ENCODE results near the gene PTPRH. TPM values are rescaled to one million over a fixed set of nuclear protein-coding genes. Genes with fewer than 3 reads are reported as not detected.
"Not testable (repeated sequence)": the region's sequence is repeated elsewhere in the genome, so short reads cannot be mapped to it uniquely, and the experiment has no call there.

Gene PTPRH
- total RNA-seq, 2 donors from 2014 or later: 1.3 to 7.8 TPM

DNA sequence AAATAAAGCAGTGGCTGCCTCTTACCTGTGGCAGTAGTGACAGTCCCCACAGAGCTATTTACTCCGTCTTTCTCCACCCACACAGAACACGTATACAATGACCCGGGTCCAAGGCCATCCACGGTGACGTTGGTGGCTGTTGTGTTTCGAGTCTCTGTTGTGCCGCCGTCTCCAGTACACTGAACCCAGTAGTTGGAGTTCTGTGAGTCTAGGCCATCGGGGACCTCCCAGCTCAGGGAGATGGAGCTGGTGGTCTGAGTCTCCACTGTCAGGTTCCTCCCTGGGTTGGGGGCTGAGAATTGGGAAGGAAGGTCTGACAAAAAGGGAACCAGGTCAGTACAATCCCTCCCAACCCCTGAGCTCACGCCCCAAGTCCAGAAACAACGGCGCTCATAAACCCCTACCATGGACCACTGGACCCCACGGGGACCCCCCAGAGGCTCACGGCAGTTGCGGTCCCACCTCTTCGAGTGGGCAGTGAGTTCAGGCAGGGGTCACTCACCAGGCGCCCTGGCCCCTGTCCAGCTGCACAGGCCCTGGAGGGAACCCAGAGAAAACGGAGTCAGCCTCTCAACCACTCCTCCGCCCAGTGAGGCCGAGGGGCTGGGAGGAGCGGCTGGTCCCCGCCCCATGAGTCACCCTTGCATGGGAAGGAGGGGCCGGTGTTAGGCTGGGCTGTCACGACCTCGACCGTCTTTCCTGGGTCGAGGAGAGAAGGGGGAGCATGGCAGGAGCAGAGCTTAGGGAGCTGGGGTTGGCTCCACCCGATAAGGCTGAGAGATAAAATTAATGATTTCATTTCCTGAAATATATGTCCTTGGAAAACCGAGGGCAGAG lies 2.4 kb downstream of the PTPRH start:
- H3K36me3 ChIP-seq: no peaks in the 10 kb centered on the region
- H3K9me3 ChIP-seq: no peaks in the 10 kb centered on the region
- TF ChIP-seq, protein P1, sequence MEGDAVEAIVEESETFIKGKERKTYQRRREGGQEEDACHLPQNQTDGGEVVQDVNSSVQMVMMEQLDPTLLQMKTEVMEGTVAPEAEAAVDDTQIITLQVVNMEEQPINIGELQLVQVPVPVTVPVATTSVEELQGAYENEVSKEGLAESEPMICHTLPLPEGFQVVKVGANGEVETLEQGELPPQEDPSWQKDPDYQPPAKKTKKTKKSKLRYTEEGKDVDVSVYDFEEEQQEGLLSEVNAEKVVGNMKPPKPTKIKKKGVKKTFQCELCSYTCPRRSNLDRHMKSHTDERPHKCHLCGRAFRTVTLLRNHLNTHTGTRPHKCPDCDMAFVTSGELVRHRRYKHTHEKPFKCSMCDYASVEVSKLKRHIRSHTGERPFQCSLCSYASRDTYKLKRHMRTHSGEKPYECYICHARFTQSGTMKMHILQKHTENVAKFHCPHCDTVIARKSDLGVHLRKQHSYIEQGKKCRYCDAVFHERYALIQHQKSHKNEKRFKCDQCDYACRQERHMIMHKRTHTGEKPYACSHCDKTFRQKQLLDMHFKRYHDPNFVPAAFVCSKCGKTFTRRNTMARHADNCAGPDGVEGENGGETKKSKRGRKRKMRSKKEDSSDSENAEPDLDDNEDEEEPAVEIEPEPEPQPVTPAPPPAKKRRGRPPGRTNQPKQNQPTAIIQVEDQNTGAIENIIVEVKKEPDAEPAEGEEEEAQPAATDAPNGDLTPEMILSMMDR (IDR thresholded peaks at IDR 0.05): no peak
- DNase-seq (ENCODE audit: low spot score): peak; percentile 89
- H3K27me3 ChIP-seq: no peaks in the 10 kb centered on the region
- H3K27ac ChIP-seq: peak overlapping the region in 1 of 2 donors; percentile 27
- peaks cover 0 to 22% of the 10 kb centered on the region in 2 donors for H3K4me1 ChIP-seq
- peak overlapping the region in 1 of 2 donors; percentile 31 for H3K4me3 ChIP-seq

DNA sequence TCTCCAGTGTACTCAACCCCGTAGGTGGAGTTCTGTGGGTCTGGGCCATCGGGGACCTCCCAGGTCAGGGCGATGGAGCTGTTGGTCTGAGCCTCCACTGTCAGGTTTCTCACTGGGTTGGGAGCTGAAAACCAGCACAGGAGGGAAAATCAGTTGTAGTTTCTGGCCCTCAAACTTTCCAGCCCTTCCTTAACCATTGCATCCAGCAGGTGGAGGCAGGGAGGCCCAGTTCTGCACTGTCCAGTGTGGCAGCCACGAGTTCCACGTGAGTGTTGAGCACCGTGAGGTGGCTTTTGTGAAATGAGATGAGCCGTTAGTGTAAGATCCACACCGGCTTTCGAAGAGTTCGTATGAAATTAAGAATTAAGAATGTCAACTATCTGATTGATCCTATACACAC lies 7.1 kb downstream of the PTPRH start:
- not testable (repeated sequence) for DNase-seq (ENCODE audit: low spot score); H3K4me1 ChIP-seq; H3K27ac ChIP-seq; H3K4me3 ChIP-seq; H3K36me3 ChIP-seq; H3K27me3 ChIP-seq; H3K9me3 ChIP-seq

DNA sequence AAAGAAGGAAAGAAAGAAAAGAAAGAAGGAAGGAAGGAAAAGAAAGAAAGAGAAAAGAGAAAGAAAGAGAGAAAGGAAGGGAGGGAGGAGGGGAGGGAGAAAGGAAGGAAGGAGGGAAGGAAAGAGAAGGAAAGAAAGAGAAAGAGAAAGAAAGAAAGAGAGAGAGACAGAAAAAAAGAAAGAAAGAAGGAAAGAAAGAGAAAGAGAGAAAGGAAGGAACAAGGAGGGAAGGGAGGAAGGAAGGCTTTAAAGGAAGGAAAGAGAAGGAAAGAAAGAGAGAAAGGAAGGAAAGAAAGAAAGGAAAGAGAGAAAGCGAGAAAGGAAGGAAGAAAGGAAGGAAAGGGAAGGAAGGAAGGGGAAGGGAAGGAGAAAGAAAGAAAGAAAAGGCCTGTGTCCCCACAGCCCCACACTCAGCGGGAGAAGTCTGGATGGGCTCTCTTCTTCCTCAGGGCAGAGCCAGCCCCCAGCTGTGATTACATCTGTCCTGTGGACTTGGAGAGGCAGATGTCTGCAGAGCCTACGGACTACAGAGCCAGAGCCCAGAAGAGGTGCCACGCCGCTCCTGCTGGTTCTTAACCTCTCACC lies 9.6 kb downstream of the PTPRH start:
- Histone ChIP-seq H3K9me3 (no peaks in the 10 kb centered on the region), H3K36me3 (no peaks in the 10 kb centered on the region), H3K4me3 (no peak overlapping the region), H3K4me1 (no peaks in the 10 kb centered on the region), H3K27ac (no peak overlapping the region), H3K27me3 (no peaks in the 10 kb centered on the region)
- TF ChIP-seq, protein P1 (IDR thresholded peaks at IDR 0.05): no peak
- no peak for DNase-seq (ENCODE audit: low spot score)

DNA sequence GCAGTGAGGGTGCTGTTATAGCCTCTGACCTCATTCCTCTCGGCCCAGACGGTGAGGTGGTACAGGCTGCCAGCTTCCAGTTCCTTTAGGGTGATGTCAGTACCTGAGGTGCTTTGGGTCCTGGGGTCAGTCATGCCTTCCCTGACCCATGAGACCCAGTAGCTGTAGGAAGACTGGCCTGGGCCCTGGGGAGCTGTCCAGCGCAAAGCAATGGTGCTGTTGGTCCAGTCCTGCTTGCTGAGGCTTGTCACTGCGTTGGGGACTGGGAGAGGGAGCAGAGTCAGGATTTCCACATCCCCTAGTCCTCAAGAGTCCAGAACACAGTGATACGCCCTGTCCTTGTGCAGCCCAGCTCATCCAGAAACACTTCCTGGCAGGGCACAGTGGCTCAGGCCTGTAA lies 10.7 kb downstream of the PTPRH start:
- H3K27me3 ChIP-seq: no peaks in the 10 kb centered on the region
- H3K27ac ChIP-seq: no peak overlapping the region
- TF ChIP-seq, protein P1 (IDR thresholded peaks at IDR 0.05): no peak
- H3K4me3 ChIP-seq: no peak overlapping the region
- no peaks in the 10 kb centered on the region for H3K9me3 ChIP-seq
- no peaks in the 10 kb centered on the region for H3K36me3 ChIP-seq
- DNase-seq (ENCODE audit: low spot score): no peak
- H3K4me1 ChIP-seq: no peaks in the 10 kb centered on the region

DNA sequence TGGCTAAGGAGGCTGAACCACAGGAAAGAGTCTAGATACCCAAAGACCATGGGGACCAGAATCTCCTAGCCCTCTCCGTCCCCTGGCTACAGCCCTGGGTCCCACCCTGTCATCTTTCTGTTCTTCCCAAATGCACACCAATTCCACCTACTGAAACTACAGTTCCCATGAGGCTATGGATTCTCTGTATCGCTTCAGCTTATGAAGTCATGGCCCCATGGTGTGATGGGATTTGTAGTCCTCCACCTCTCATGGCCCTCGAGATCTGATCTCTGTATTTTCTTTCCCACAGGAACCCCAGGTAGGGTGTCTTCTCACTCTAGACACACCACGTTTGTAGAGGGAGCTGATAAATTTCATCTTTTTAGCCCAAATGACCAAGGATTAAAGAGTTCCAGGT lies 11.8 kb downstream of the PTPRH start:
- DNase-seq (ENCODE audit: low spot score): no peak
- TF ChIP-seq, protein P1 (IDR thresholded peaks at IDR 0.05): no peak
- no peak overlapping the region for H3K27ac ChIP-seq
- H3K36me3 ChIP-seq: no peaks in the 10 kb centered on the region
- no peak overlapping the region for H3K4me3 ChIP-seq
- H3K9me3 ChIP-seq: no peaks in the 10 kb centered on the region
- no peaks in the 10 kb centered on the region for H3K27me3 ChIP-seq
- no peaks in the 10 kb centered on the region for H3K4me1 ChIP-seq

DNA sequence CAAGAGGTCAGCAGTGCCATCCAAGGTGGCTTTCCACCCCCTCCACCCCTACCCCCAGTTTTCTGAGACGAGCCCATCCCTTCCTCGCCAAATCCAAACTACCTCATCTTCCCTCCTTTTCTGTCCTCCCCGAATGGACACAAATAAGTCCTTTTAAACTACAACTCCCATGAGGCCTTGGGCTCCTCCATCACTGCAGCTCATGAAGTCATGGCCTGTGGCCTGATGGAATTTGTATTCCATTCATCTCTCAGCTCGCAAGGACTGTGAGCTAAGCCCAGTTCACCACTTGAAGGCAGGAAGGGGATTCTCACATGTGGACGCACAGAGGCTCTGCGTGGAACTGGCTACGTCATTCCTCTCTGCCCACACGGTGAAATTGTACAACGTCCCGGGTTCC lies 12.5 kb downstream of the PTPRH start:
- TF ChIP-seq, protein P1 (IDR thresholded peaks at IDR 0.05): no peak
- Histone ChIP-seq H3K27me3 (no peaks in the 10 kb centered on the region), H3K27ac (no peak overlapping the region), H3K36me3 (no peaks in the 10 kb centered on the region), H3K9me3 (no peaks in the 10 kb centered on the region), H3K4me1 (no peaks in the 10 kb centered on the region), H3K4me3 (no peak overlapping the region)
- no peak for DNase-seq (ENCODE audit: low spot score)

Data from right atrium auricular region (tissue), 2 donors.